MM.1S (cell line): ENCODE measurements around the gene MYO16.

ENCODE experiments used
- CTCF ChIP-seq: fragments of 300-600 bp; sonication (generic); IDR thresholded peaks from 2 replicates; pipeline ENCODE4 v1.5.1; 2016; ENCODE audit warnings: antibody characterized with exemption, low read length, mixed read lengths
- EZH2 ChIP-seq: fragments of 300-600 bp; sonication (generic); optimal IDR thresholded peaks from 2 replicates; pipeline ENCODE3; 2017; ENCODE audit warnings: low read depth, mild to moderate bottlenecking, antibody characterized with exemption, low read length, mixed read lengths
- EZH2phosphoT487 ChIP-seq: fragments of 300-600 bp; sonication (generic); IDR thresholded peaks from 2 replicates; pipeline ENCODE4 v1.6.1; 2018; ENCODE audit warnings: antibody characterized with exemption, low read length

GRCh38 chr13:108780706-108781105 is 151.3 kb downstream of the MYO16 start:
- TF ChIP-seq CTCF (no peak), EZH2 (no peak), EZH2phosphoT487 (no peak)
